Sigmoid colon (tissue), 4 donors: ENCODE results near the gene ZNF394.

Source experiments
- EP300 ChIP-seq, 4 donors: sonication (generic); formaldehyde crosslinking; IDR thresholded peaks; one replicate each; pipeline ENCODE4 v1.6.1; 2017; ENCODE audit warnings: antibody characterized with exemption in 4 of 4
- POLR2A ChIP-seq, 2 donors: fragments of 450-650 bp; IDR thresholded peaks; one replicate each; pipeline ENCODE4 v1.6.1; 2016; ENCODE audit warnings: antibody characterized with exemption in 2 of 2, mild to moderate bottlenecking in 2 of 2, moderate library complexity in 2 of 2
- POLR2AphosphoS5 ChIP-seq, 4 donors: sonication (generic); formaldehyde crosslinking; IDR thresholded peaks; one replicate each; pipeline ENCODE4 v1.6.1; 2017; ENCODE audit warnings: antibody characterized with exemption in 4 of 4
- TF ChIP-seq, protein P1 (sequence below), 4 experiments: fragments of 450-650 bp in 3 of 4; fragments of 200-600 bp in 1 of 4; IDR thresholded peaks; one replicate each; pipeline ENCODE4 v1.5.1; 2016 to 2019; ENCODE audit warnings: antibody characterized with exemption in 4 of 4, mild to moderate bottlenecking in 3 of 4, moderate library complexity in 2 of 4

DNA sequence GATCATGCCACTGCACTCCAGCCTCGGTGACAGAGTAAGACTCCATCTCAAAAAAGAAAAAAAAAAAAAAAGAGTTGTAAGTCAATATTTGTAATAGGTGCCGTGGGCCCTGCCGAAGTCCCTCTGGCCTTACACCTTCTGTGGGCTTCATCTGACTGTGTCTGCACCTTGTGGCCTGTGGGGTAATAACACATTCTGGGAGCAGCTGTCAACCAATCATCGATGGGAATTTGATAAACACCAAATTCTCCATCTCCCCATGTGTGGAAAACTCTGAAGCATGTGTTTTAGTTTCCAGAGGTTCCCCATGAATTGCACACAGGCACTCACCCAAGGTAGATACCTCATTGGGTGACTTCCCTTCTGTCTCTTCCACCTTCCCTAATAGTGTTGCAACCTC lies 10.8 kb downstream of the ZNF394 start:
- TF ChIP-seq, protein P1, sequence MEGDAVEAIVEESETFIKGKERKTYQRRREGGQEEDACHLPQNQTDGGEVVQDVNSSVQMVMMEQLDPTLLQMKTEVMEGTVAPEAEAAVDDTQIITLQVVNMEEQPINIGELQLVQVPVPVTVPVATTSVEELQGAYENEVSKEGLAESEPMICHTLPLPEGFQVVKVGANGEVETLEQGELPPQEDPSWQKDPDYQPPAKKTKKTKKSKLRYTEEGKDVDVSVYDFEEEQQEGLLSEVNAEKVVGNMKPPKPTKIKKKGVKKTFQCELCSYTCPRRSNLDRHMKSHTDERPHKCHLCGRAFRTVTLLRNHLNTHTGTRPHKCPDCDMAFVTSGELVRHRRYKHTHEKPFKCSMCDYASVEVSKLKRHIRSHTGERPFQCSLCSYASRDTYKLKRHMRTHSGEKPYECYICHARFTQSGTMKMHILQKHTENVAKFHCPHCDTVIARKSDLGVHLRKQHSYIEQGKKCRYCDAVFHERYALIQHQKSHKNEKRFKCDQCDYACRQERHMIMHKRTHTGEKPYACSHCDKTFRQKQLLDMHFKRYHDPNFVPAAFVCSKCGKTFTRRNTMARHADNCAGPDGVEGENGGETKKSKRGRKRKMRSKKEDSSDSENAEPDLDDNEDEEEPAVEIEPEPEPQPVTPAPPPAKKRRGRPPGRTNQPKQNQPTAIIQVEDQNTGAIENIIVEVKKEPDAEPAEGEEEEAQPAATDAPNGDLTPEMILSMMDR (IDR thresholded peaks at IDR 0.05), result no peak
- TF ChIP-seq POLR2AphosphoS5 (IDR thresholded peaks at IDR 0.05), result no peak
- TF ChIP-seq EP300 (IDR thresholded peaks at IDR 0.05), result no peak
- no peak for TF ChIP-seq POLR2A (IDR thresholded peaks at IDR 0.05)
